Stimulated activated CD8-positive, alpha-beta memory T cell treated with anti-CD3 and anti-CD28 coated beads, Interleukin-7, amount 100 ng/mL, for 1 hour (primary cell): ENCODE measurements around the gene HOMER1.
"Not testable (repeated sequence)": the region's sequence is repeated elsewhere in the genome, so short reads cannot be mapped to it uniquely, and the experiment has no call there.

Experiments used
- DNase-seq, 2 donors: peaks; one replicate each; pipeline ENCODE4 v3.0.0-alpha.2; 2020; ENCODE audit warnings: low read depth in 2 of 2

HOMER1 gene

GRCh38 chr5:79517601-79518000 is 3.7 kb upstream of the HOMER1 start:
- DNase-seq = no peak

DNA sequence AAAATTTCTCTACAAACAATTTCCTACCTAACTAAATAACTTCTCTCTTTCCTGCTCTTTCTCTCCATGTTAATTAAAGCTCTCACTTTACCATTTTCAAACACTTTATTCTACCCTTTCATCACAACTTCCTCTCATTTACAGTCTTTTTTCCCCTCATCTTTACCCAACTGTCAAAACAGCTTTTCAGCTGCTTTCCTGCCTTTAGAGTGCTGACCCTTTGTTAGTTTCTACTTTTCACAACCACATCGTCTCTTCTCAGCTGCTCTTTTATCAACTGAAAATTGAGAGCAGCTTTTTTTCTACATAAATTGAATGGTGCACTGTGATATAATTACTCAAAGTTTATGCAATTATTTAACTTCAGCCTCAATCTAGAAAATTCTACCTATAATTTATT is 3.1 kb upstream of the HOMER1 start:
- no peak for DNase-seq

GRCh38 chr5:79516331-79516730 is 2.4 kb upstream of the HOMER1 start:
- not testable (repeated sequence) for DNase-seq

DNA sequence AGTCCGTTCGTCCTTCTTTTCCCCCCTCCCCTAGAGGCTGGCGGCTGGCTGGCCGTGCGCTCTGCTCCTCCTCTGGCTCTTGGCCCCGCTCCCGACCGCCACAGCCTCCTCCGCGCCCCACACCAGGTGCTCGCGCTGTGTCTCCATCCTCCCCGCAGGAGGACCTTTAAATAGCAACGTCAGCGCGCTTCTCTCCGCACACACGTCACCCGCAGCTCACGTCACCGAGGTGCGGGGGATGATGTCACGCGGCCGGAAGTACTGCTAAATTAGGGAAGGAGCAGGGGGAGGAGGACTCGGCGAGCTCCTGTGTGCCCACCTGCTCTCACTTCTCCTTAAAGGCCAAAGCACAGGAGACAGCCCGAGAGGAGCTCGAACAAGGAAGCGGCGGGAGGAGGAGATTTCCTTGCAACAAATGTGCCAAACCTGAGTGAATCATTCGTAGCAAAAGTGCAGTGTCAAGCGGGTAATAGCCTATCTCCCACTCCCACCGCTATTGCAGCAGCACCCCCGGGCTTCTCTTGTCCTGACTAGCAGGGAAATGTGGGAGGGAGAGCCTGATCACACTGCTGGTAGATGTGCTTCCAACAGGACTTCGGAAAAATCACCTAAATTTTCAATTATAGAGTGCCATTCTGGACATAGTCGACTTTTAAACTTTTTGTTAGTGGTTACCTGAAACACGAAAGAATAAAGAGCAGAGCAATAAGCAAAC is 614 bp upstream of the HOMER1 start:
- peak; percentile 77 to 79 for DNase-seq

- DNase-seq = no peak
These were observed 628 bp downstream of the HOMER1 start for GRCh38 chr5:79513308-79513703.

- DNase-seq = no peak
These were observed 1.2 kb downstream of the HOMER1 start for GRCh38 chr5:79512471-79513307.

- no peak for DNase-seq
These were observed 1.9 kb downstream of the HOMER1 start for GRCh38 chr5:79512049-79512448.

- no peak for DNase-seq
These were observed 3.3 kb downstream of the HOMER1 start for GRCh38 chr5:79510638-79511037.

DNA sequence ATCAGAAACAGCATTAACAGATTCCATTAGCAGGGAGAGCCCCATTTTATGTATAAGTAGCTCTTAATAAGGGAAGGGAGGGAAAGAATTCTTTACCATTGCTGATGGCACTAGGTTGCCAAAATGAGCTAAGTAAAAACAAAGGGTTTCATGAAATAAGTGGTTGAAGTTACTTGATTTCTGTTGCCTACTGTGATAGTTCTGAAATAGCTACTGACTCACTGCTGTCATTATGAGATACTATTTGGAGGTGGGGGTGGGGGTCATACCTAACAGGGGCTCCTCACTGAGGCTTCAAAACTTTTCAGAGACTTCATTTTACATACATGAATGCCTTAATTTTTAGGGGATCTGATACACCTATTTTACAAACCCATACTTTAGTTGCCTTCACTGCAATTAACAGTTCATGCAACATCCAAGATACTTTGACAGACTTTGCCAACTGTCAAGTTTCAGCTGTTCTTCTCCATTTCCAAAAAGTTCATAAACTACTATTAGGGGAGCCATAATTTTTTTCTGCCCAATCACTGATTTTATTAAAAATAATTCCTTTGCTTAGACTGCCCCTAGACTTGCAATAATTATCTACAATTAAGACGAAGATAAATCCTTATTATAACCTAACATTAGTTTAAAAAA is 4.6 kb downstream of the HOMER1 start:
- no peak for DNase-seq

- no peak for DNase-seq
These were observed 5.1 kb downstream of the HOMER1 start for GRCh38 chr5:79508794-79509193.

GRCh38 chr5:79508354-79508753 is 5.6 kb downstream of the HOMER1 start:
- no peak for DNase-seq

DNA sequence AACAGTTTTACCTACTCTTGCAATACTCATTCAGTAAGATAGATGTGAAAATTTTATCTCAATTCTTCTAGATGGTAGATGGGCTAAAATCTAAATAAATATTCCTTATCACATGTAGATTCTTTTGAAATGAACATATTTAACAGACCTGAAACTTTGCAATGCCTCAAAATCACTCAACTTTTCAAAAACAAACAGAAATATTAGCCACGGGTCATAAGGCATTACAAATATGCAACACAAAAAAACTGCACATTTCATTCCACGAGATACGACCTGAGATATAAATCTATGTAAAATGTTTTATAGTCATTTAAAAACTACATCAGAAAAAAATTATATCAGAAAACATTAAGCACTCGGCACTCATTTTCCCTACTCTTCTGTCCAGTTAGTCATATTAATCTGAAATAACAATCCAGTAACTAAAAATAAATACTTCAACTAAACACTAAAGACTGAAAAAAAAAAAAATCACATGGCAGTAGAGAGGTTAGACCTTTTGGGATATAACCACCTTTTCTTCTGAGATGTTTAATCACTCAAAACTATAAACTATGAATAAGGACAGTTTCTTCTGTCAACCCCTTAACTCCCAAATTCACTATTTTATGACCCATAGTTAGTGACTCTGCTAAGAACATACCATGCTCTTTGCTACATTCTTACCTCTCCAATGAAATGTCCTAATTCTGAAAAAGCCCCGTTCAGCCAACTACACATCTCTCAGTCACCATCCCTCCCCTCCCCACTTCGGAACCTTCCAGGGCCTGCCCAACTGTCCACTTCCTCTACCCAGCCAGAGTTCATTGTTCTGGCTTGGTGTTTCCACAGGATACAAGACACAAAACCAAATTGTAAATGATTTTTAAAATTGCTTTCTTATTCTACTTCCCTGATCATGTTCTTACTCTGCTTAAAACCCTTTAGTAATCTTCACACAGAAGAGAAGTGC is 6.4 kb downstream of the HOMER1 start:
- DNase-seq = no peak

DNA sequence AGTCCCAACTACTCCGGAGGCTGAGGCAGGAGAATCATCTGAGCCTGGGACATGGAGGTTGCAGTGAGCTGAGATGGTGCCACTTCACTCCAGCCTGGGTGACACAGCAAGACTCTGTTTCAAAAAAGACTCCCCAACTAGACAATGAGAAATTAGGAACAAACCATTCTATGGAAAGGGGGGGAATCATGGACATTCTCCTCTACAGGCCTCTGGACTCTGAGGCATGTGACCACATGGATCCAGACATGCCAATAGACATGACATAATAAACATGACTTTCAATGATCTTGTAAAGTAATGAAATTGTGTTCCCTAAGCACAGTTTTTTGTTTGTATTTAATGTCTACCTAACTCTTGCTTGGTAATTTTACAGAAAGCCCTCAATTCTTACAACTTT is 8.8 kb downstream of the HOMER1 start:
- DNase-seq = no peak

DNA sequence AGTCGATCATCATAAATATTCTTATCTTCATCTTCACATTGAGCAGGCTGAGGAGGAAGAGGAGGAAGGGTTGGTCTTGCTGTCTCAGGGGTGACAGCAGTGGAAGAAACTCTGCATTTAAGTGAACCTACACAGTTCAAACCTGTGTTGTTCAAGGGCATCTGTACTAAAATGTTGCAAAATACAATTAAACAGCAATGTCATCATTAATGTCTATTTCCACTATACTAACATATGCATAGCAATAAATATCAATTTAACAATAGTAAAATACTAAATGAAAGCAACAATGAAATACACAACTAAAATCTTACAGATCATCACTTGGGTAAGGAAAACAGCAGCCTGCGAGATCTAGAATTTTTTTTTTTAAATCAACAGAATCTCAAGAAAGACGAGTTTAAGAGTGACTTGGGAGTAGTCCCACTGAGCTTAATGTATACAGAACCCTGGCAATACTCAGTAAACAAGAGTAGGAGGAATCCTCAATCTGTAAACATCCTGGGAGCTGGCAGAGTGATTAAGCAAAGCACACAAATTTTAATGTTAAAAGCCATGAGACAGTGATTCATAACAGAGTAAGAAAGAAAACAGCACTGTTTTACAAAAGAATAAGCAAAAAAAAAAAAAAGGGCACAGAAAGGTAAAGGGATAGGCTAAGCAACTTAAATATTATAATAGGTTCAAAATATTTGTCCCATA is 10.0 kb downstream of the HOMER1 start:
- no peak for DNase-seq

- no peak for DNase-seq
These were observed 14.2 kb downstream of the HOMER1 start for GRCh38 chr5:79499640-79500273.

GRCh38 chr5:79495311-79495710 is 18.6 kb downstream of the HOMER1 start:
- DNase-seq = no peak

DNA sequence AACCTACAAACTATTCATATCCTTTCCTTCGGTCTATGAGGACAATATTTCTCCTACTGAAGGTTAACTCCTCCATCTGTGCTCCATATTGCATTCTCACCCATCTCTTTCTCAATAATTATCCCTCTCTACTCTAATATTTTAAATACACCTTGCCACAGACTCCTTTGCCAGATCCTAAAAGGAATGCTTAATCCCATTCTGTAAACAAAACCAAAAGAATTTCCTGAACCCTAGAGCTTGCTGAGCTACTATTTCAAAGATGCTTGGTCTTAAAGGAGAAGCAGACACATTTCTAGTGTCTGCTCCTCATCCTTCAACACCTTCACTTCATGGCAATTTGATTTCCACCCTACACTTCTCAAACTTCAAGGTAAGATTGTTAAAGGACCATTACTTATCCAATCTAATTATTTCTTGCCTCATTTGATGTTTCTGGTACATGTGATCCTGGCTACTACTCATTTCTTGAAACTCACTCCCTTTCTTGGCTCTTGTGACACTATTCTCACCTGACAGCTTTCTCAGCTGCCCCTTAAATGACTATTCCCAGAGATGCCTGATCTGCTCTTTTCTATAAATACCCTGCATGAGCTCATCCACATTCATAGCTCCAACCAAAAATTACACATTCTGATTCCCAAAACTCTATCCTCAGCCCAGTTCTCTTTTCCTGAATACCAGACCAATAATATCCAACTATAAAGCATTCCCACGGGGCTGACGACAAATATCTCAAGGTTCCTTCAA is 20.2 kb downstream of the HOMER1 start:
- no peak for DNase-seq

DNA sequence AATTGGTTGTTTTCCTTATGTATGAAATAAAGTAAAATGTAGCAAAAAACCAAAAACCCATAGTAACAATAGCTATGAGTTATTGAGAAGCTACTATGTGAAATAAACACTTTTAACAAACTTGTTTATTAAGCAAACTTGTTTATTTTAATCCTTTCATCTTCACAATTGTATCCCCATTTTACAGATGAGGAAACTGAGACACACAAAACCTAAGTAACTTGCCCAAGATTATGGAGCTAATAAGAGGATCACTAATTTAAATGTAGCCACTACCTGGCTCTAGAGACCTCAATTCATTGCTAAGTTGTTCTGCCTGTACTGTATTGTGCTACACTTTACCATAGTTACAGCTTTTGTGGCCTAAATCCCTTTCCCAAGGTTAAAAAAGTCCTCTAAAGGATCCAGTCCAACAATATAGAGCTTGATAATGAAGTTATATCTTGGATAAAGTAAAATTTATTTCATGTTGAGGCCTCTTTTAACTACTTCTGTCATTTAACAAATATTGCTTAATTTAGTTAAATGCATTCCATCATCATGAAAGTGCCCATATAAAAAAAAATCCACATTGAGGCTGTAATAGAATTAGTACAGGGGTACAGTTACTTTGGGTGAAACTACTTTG is 22.1 kb downstream of the HOMER1 start:
- no peak for DNase-seq

DNA sequence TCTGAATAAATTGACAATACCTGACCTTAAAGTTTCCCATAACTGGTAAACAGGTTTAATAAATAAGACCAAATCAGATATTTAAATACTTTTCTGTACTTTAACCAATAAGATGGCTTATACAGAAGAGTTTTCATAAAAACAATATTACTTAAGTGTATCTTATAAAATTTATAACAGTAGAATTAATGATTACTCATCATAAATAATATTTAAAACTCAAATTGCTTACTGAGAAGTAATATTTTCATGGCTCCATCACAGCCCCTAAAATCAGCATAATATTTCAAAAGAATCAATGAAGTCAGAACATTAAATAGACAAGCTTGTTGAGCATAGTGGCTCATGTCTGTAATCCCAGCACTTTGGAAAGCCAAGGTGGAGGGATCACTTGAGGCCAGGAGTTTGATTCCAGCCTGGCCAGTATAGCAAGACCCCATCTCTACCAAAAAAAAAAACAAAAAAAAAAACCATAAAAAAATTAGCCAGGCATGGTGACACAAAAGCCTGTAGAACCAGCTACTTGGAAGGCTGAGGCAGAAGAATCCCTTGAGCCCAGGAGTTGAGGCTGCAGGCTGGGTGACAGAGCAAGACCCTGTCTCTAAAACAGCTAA is 23.5 kb downstream of the HOMER1 start:
- no peak for DNase-seq
